GM12873 (cell line): Measurements from ENCODE around the gene IFIT1.

Experiments used
- TF ChIP-seq, protein P1 (sequence below): IDR thresholded peaks from 2 replicates; pipeline ENCODE4 v1.5.1; 2012; ENCODE audit warnings: low read depth, mild to moderate bottlenecking, moderate library complexity, low read length, control low read depth; ENCODE audit not compliant: insufficient read depth; ENCODE audit errors: missing control alignments

The IFIT1 gene

DNA sequence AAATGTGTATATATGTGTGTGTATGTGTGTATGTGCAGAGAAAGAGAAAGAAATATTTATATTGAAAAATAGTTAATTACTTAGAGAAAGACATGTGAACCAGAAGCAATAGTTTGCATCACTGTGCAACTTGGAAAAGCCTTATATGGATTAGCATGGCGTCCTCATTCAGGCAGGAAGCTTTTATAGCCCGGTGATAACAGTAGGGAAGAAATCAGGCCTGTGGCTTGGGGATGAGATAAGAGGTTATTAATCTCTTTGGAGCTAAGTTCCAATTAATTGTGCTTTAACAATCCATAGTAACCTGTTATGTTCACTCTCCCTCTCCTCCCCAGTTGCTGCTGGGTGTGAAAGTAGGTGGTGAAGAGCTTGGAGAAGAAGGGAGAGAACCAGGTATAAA lies 58.5 kb downstream of the IFIT1 start:
- TF ChIP-seq, protein P1, sequence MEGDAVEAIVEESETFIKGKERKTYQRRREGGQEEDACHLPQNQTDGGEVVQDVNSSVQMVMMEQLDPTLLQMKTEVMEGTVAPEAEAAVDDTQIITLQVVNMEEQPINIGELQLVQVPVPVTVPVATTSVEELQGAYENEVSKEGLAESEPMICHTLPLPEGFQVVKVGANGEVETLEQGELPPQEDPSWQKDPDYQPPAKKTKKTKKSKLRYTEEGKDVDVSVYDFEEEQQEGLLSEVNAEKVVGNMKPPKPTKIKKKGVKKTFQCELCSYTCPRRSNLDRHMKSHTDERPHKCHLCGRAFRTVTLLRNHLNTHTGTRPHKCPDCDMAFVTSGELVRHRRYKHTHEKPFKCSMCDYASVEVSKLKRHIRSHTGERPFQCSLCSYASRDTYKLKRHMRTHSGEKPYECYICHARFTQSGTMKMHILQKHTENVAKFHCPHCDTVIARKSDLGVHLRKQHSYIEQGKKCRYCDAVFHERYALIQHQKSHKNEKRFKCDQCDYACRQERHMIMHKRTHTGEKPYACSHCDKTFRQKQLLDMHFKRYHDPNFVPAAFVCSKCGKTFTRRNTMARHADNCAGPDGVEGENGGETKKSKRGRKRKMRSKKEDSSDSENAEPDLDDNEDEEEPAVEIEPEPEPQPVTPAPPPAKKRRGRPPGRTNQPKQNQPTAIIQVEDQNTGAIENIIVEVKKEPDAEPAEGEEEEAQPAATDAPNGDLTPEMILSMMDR: no peak

DNA sequence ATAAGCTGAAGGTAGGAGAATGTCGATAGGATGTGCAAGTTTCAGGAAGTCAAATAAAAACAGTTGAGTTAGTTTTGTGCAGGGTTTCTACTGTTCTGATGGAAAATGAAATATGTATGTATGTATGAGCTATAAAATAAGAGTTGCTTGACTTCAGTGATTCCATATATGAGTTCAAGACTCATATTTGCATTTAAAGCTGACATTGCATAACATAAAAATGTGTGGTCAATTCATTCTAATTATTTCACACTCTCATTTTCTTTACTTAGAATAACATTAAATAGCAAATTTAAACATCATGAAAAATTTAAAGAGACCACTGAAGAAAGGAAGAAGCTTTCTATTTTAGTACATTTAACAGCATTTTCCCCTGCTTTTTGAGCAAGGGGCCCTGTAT lies 59.8 kb downstream of the IFIT1 start:
- TF ChIP-seq, protein P1: no peak

DNA sequence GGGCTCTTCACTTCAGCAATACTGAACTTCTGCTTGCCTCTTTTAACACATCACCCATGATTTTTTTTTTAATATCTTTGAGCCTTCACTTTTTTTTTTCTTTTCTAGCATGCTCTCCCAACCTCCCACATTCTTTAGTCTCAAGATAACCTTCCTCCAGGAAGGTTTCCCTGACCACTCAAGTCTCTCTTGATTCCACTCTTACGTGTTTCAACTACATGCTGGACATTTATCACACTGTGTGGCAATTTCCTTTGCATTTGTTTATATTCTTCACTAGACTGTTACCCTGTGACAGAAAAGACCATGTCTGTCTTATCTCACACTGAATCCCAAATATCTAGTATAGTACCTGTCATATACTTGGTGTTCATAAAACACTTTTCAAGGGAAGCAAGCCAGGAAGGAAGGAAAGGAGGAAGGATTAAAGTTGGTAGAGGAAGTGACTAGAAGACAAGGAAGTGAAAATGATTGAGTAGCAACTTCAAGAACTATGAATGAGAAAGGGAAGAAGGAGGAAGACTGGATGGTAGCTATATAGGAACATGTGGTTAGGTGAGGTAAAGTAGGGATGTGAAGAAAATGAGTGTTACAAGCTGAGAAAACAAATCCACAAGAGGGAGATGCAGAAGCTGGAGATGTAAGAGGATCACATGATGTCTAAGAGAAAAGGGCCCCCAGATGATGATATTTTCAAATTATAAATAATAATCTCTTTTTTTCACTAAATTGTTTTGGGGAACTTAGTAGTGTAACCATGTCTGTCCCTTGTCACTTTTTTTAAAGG lies 62.3 kb downstream of the IFIT1 start:
- TF ChIP-seq, protein P1: no peak
